ENCODE results near the gene EML2. TPM values are rescaled to one million over a fixed set of nuclear protein-coding genes. Genes with fewer than 3 reads are reported as not detected.

EML2 gene
- total and polyA plus RNA-seq, 10 of the 15 experiments (the other 5 are each of a cell fraction or from before 2014, with no cell fraction given): 1.6 to 64.0 (median 27.5) TPM

DNA sequence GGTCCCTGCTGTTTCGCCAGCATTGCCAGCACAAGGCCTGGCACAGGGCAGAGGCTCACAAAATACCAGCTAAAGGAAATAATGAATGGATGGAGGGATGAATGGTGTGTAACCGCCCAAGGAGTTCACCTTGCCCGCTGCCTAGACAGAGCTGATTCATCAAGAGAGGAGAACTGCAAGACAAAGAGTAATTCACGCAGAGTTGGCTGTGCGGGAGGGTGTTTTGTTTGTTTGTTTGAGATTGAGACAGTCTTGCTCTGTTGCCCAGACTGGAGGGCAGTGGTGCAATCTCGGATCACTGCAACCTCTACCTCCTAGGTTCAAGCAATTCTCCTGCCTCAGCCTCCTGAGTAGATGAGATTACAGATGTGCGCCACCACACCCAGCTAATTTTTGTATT, 57.6 kb downstream of the EML2 start (continued):
- no peak for TF ChIP-seq ESRRA (IDR thresholded peaks at IDR 0.05; ENCODE audit: low read length)
- no peak for TF ChIP-seq NR2C1 (IDR thresholded peaks at IDR 0.05)
- no peak for TF ChIP-seq SIX5 (IDR thresholded peaks at IDR 0.05; ENCODE audit: low read depth, low read length, severe bottlenecking)
- TF ChIP-seq CBX3 (IDR thresholded peaks at IDR 0.05; ENCODE audit: borderline replicate concordance, low read depth): no peak
- no peak for TF ChIP-seq FOXM1 (IDR thresholded peaks at IDR 0.05; ENCODE audit: low read depth, low read length)
- no peak for TF ChIP-seq GABPA (IDR thresholded peaks at IDR 0.05; ENCODE audit: low read depth)
- no peak for TF ChIP-seq BMI1 (IDR thresholded peaks at IDR 0.05; ENCODE audit: borderline replicate concordance)

DNA sequence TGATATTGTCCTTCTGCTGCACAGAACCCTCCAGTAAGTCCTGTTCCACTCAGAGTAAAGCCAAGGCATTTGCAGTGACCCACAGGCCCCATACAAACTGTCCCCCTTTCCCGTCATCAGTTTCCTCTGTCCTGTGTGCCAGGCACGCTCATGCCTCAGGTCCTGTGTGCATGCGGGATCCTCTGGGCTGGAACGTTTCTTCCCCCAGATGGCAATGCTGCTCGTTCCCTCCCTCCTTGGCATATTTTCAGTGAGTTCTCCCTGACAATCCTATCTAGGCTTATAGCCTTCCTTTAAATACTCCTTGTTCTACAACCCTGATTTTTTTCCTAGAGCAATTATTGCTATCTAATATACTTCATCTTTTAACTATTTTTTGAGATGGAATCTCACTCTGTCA, 60.3 kb downstream of the EML2 start:
- Histone ChIP-seq H3K36me3 (ENCODE audit: control insufficient read depth in 2 of 2, insufficient read depth in 2 of 2, low read length in 1 of 2) (no peaks in the 10 kb centered on the region; a peak in 1 of 4 replicates), H3K4me2 (ENCODE audit: control insufficient read depth, insufficient read depth) (no peak overlapping the region), H3K9me3 (replicated peaks; ENCODE audit: control insufficient read depth, insufficient read depth, low read length) (no peaks in the 10 kb centered on the region; the same call in 2 of the 3 replicates), H3K9ac (ENCODE audit: control insufficient read depth, insufficient read depth, low read length) (no peak overlapping the region), H4K20me1 (ENCODE audit: control insufficient read depth, insufficient read depth) (no peaks in the 10 kb centered on the region), H3K27ac (ENCODE audit: control insufficient read depth, insufficient read depth) (no peak overlapping the region), H3K4me3 (no peak overlapping the region), H3K4me1 (ENCODE audit: control insufficient read depth, insufficient read depth, low read length) (peaks cover 11% of the 10 kb centered on the region), H2AFZ (ENCODE audit: control insufficient read depth, low read depth, low read length) (no peak overlapping the region), H3K79me2 (ENCODE audit: control insufficient read depth, insufficient read depth, low read length) (peaks cover 20% of the 10 kb centered on the region), H3K27me3 (replicated peaks in 1 of 2; ENCODE audit: control insufficient read depth in 2 of 2, insufficient read depth in 2 of 2, low read length in 1 of 2) (no peaks in the 10 kb centered on the region)
- DNase-seq (ENCODE audit: low read depth, low spot score): no peak
- CTCF ChIA-PET: no interaction called here
- no peak for ATAC-seq
- POLR2A ChIA-PET: no interaction called here
- in situ Hi-C loops (cut with MboI): no loop called here
- WGBS (ENCODE audit: insufficient coverage, insufficient replicate concordance, low lambda C conversion rate, missing lambda C conversion rate): 98% methylated on average over 5 of the region's 5 CpGs
- SMC1A ChIA-PET (ENCODE audit: uncharacterized antibody, unreplicated experiment): no interaction called here
- RAD21 ChIA-PET (ENCODE audit: unreplicated experiment): no interaction called here
- no peak for FAIRE-seq
- TF ChIP-seq ASH2L (IDR thresholded peaks at IDR 0.05; ENCODE audit: borderline replicate concordance, low read depth) (no peak), POLR2A (IDR thresholded peaks at IDR 0.05; ENCODE audit: low read depth, low read length) (no peak), SREBF1 (IDR thresholded peaks at IDR 0.05; ENCODE audit: low read length) (no peak), CHD4 (IDR thresholded peaks at IDR 0.05) (no peak), RUNX3 (IDR thresholded peaks at IDR 0.05; ENCODE audit: low read length) (no peak), NFXL1 (IDR thresholded peaks at IDR 0.05; ENCODE audit: borderline replicate concordance) (no peak), ZNF24 (IDR thresholded peaks at IDR 0.05) (no peak), TAF1 (IDR thresholded peaks at IDR 0.05; ENCODE audit: borderline replicate concordance, low read depth, low read length) (no peak), STAT1 (conservative IDR thresholded peaks at IDR 0.05) (no peak), KAT2A (conservative IDR thresholded peaks at IDR 0.05; ENCODE audit: control insufficient read depth, low read depth, low read length) (no peak), YBX1 (IDR thresholded peaks at IDR 0.05) (no peak), ZNF217 (IDR thresholded peaks at IDR 0.05) (no peak), GATAD2B (conservative IDR thresholded peaks at IDR 0.05; ENCODE audit: low read depth) (no peak)
- TF ChIP-seq, protein P1, sequence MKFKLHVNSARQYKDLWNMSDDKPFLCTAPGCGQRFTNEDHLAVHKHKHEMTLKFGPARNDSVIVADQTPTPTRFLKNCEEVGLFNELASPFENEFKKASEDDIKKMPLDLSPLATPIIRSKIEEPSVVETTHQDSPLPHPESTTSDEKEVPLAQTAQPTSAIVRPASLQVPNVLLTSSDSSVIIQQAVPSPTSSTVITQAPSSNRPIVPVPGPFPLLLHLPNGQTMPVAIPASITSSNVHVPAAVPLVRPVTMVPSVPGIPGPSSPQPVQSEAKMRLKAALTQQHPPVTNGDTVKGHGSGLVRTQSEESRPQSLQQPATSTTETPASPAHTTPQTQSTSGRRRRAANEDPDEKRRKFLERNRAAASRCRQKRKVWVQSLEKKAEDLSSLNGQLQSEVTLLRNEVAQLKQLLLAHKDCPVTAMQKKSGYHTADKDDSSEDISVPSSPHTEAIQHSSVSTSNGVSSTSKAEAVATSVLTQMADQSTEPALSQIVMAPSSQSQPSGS (IDR thresholded peaks at IDR 0.05; ENCODE audit: low read length): no peak
- TF ChIP-seq, protein P2, sequence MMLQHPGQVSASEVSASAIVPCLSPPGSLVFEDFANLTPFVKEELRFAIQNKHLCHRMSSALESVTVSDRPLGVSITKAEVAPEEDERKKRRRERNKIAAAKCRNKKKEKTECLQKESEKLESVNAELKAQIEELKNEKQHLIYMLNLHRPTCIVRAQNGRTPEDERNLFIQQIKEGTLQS (IDR thresholded peaks at IDR 0.05; ENCODE audit: borderline replicate concordance, extremely low read depth, low read depth, low read length): no peak
- intact Hi-C loops (cut with micrococcal nuclease; ENCODE audit: unreplicated experiment): no loop called here
- BruUV-seq (replicated peaks): no TSS peak

Measured in GM12878 (cell line).